Uterus (tissue), 4 donors: ENCODE results near the gene CACNA2D2. TPM values are rescaled to one million over a fixed set of nuclear protein-coding genes. Genes with fewer than 3 reads are reported as not detected.

Experiments
- DNase-seq, 2 donors: peaks; one replicate each; pipeline ENCODE4 v3.0.0-alpha.2; 2019 to 2020
- H3K27ac ChIP-seq, 2 donors: fragments of 200-600 bp; sonication (generic); 1 replicate in 1 of 2; 2 replicates in 1 of 2; pipeline ENCODE4 v1.5.1; 2016 to 2018
- H3K27me3 ChIP-seq, 2 donors: fragments of 200-600 bp; sonication (generic); one replicate each; pipeline ENCODE4 v1.5.1; 2018 to 2019; ENCODE audit warnings: control low read depth in 1 of 2
- H3K36me3 ChIP-seq, 2 donors: fragments of 200-600 bp; sonication (generic); one replicate each; pipeline ENCODE4 v1.5.1; 2019; ENCODE audit warnings: control low read depth in 1 of 2
- H3K4me1 ChIP-seq, 2 donors: fragments of 200-600 bp; sonication (generic); one replicate each; pipeline ENCODE4 v1.5.1; 2018 to 2019; ENCODE audit warnings: control low read depth in 1 of 2
- H3K4me3 ChIP-seq, 2 donors: fragments of 200-600 bp; sonication (generic); 1 replicate in 1 of 2; 2 replicates in 1 of 2; pipeline ENCODE4 v1.5.1; 2018 to 2019; ENCODE audit warnings: mild to moderate bottlenecking in 1 of 2
- H3K9me3 ChIP-seq, 2 donors: fragments of 200-600 bp; sonication (generic); one replicate each; pipeline ENCODE4 v1.5.1; 2019; ENCODE audit warnings: control low read depth in 1 of 2
- POLR2A ChIP-seq, 2 donors: fragments of 450-650 bp; IDR thresholded peaks; one replicate each; pipeline ENCODE4 v1.6.1; 2016; ENCODE audit warnings: antibody characterized with exemption in 2 of 2, mild to moderate bottlenecking in 1 of 2, moderate library complexity in 1 of 2
- intact Hi-C: fragments of 100-400 bp; cut with DNase I; formaldehyde crosslinking; loops from one replicate; pipeline ENCODE4 v1.15.1; 2023; ENCODE audit warnings: low total_unique reads
- total RNA-seq, 4 donors: library from RNA; depleted of rRNA in 3 of 4; stranded (reverse); fragments of >200 nt in 3 of 4; gene quantifications; one replicate each; pipeline versions ENCODE4 v1.1.0 to v1.2.4, GENCODE V29; 2014 to 2023
- TF ChIP-seq, protein P1 (sequence below), 4 experiments: fragments of 200-600 bp in 2 of 4; fragments of 450-650 bp in 2 of 4; sonication (generic) in 2 of 4; IDR thresholded peaks; one replicate each; pipeline ENCODE4 v1.5.1; 2016 to 2019; ENCODE audit warnings: antibody characterized with exemption in 4 of 4, mild to moderate bottlenecking in 2 of 4, moderate library complexity in 1 of 4
- donor health status: DM: yes; HTN: yes; CAD: no.

The CACNA2D2 gene
- total RNA-seq, 4 donors from 2014 or later, result under 0.01 to 6.1 (median 5.3) TPM; not detected in 1

DNA sequence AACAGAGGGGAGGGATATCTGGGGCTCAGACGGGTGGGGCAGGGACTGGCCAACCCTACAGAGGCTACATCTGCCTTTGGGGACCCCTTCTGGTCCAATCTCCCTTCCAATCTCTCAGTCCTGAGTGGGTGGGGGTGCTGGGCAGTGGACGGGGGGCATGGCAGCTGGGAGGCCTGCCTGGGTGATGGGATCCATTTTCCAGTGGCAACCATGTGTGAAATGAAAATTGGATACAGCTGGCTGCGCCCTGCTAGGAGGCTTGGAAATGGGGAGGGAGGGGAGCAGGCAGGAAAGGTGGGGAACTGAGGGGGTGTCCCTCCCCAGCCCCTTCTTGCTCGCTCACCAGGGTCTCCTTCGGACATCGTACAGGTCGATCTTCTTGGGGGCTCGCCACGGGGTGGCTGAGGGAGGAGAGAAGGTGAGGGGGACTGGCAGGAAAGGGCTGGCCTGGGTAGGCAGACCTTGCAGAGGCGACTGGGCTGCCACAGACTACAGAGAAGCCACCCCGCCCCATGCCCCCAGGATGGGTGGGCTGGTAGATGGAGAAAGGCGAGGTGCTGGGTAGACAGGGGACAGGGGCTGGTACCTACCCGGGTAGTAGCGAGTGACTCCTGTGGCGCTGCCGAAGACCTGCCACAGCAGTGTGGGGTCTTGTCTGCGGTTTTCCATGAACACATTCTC lies 122.9 kb downstream of the CACNA2D2 start:
- Histone ChIP-seq H3K27ac (no peak overlapping the region), H3K4me1 (no peaks in the 10 kb centered on the region), H3K27me3 (no peaks in the 10 kb centered on the region), H3K9me3 (no peaks in the 10 kb centered on the region), H3K4me3 (no peak overlapping the region), H3K36me3 (no peaks in the 10 kb centered on the region)
- no peak for DNase-seq
- intact Hi-C loops, result no loop called here
- TF ChIP-seq, protein P1, sequence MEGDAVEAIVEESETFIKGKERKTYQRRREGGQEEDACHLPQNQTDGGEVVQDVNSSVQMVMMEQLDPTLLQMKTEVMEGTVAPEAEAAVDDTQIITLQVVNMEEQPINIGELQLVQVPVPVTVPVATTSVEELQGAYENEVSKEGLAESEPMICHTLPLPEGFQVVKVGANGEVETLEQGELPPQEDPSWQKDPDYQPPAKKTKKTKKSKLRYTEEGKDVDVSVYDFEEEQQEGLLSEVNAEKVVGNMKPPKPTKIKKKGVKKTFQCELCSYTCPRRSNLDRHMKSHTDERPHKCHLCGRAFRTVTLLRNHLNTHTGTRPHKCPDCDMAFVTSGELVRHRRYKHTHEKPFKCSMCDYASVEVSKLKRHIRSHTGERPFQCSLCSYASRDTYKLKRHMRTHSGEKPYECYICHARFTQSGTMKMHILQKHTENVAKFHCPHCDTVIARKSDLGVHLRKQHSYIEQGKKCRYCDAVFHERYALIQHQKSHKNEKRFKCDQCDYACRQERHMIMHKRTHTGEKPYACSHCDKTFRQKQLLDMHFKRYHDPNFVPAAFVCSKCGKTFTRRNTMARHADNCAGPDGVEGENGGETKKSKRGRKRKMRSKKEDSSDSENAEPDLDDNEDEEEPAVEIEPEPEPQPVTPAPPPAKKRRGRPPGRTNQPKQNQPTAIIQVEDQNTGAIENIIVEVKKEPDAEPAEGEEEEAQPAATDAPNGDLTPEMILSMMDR (IDR thresholded peaks at IDR 0.05), result no peak
- TF ChIP-seq POLR2A (IDR thresholded peaks at IDR 0.05), result no peak

DNA sequence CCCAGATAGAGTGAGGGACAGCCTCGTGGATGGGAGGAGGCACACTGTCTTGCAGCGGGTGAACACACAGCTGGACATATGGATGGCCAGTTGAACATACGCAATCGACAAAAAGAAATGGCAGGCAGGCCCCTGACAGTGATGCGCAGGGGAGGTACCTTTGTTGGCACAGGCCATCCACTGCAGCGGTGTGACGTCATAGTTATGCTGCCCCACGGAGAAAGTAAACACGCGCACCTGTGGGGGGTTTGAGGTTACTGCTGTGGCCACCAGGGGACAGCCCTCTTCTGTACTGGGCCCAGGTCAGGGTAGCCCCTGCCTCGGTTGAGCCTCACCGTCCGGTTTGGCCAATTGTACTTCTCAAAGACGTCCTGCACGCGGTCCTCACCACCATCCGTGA lies 124.7 kb downstream of the CACNA2D2 start:
- no peaks in the 10 kb centered on the region for H3K4me1 ChIP-seq
- H3K4me3 ChIP-seq, result no peak overlapping the region
- intact Hi-C loops, result loop anchor here (10.0 kb wide), 1 partner anchor 166 kb away; no protein-coding TSS in a partner anchor
- TF ChIP-seq, protein P1 (IDR thresholded peaks at IDR 0.05), result no peak
- no peak for TF ChIP-seq POLR2A (IDR thresholded peaks at IDR 0.05)
- H3K27me3 ChIP-seq, result no peaks in the 10 kb centered on the region
- H3K27ac ChIP-seq, result no peak overlapping the region
- DNase-seq, result no peak
- no peaks in the 10 kb centered on the region for H3K9me3 ChIP-seq
- no peaks in the 10 kb centered on the region for H3K36me3 ChIP-seq

DNA sequence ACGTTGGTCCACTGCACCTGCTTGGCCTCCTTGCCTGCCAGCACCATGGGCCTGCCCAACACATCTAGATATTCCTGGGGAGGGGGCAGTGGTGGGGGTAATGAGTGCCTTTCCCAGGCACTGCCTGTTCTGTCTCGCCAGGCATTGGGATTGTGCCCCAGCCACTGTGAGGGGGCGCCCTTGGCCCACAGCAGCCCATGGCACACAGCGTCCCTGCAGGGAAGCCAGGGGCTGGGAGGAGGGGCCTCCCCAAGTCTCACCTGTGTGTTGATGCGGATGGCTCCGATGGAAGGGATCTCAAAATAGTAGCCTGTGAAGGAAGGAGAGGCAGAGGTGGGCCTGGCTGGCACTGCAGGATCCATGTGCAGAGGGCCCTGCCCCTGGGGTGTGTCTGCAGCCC lies 125.4 kb downstream of the CACNA2D2 start:
- Histone ChIP-seq H3K4me3 (no peak overlapping the region), H3K27ac (no peak overlapping the region), H3K4me1 (no peaks in the 10 kb centered on the region), H3K27me3 (no peaks in the 10 kb centered on the region), H3K9me3 (no peaks in the 10 kb centered on the region), H3K36me3 (no peaks in the 10 kb centered on the region)
- DNase-seq, result no peak
- TF ChIP-seq, protein P1 (IDR thresholded peaks at IDR 0.05), result no peak
- no peak for TF ChIP-seq POLR2A (IDR thresholded peaks at IDR 0.05)
- intact Hi-C loops, result loop anchor here (10.0 kb wide), 1 partner anchor 167 kb away; no protein-coding TSS in a partner anchor

DNA sequence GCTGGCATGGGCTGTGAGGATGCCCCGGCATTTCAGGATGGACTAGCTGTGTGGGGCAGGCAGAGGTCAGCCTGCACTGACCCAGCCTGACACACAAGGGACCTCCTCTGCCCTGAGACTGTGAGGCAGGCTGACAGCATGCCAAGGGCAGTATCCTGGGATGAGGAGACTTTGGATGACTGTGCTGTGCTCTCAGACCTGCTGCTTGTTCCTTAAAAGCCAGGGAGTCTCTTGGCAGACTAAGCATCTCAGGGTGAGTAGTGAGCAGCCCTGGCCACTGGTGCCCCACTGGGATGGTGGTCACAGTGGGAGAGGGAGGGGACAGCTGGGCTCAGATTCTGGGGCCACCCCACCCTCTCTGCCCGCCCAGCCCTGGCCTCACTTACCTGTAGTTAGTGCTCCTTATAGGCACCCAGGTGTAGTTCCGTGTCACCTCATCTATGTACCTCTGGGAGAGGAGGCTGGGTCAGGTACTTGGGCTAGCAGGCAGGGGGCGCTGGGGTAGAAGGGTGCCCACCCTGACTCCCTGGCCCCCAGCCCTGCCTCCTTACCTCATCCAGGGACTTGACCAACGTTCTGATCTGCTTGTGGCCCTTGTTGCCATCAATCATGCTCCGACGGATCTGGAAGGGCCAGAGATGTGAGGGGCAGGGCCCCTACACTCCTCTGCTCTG lies 128.0 kb downstream of the CACNA2D2 start:
- intact Hi-C loops, result loop anchor here (10.0 kb wide), 1 partner anchor 169 kb away; no protein-coding TSS in a partner anchor
- H3K9me3 ChIP-seq, result no peaks in the 10 kb centered on the region
- no peaks in the 10 kb centered on the region for H3K27me3 ChIP-seq
- no peaks in the 10 kb centered on the region for H3K36me3 ChIP-seq
- no peaks in the 10 kb centered on the region for H3K4me1 ChIP-seq
- no peak for TF ChIP-seq POLR2A (IDR thresholded peaks at IDR 0.05)
- TF ChIP-seq, protein P1 (IDR thresholded peaks at IDR 0.05), result no peak
- H3K27ac ChIP-seq, result no peak overlapping the region
- H3K4me3 ChIP-seq, result no peak overlapping the region
- no peak for DNase-seq
